CD14-positive monocyte (primary cell): Measurements from ENCODE around the gene ITPR3. TPM values are rescaled to one million over a fixed set of nuclear protein-coding genes. Genes with fewer than 3 reads are reported as not detected.

Source experiments
- DNase-seq, 3 donors: peaks; one replicate each; pipeline ENCODE4 v3.0.0-alpha.2; 2011 to 2022
- H2AFZ ChIP-seq: 2 replicates; pipeline ENCODE4 v1.6.0; 2012; ENCODE audit warnings: mild to moderate bottlenecking, low read depth, low read length, inconsistent platforms; ENCODE audit not compliant: insufficient read depth, poor library complexity, severe bottlenecking
- H3K27ac ChIP-seq, 2 donors: 1 replicate in 1 of 2; 2 replicates in 1 of 2; pipeline ENCODE4 v1.5.1; 2012 to 2013; ENCODE audit warnings: low read length in 2 of 2, control low read depth in 1 of 2, inconsistent platforms in 1 of 2, low read depth in 1 of 2, mild to moderate bottlenecking in 1 of 2
- H3K27me3 ChIP-seq, 2 donors: one replicate each; pipeline versions ENCODE4 v1.6.0 to v1.6.1; 2011 to 2013; ENCODE audit warnings: low read length in 2 of 2; ENCODE audit not compliant: control insufficient read depth in 2 of 2, insufficient read depth in 2 of 2
- H3K36me3 ChIP-seq, 2 donors: replicated peaks in 1 of 2; 1 replicate in 1 of 2; 2 replicates in 1 of 2; pipeline versions ENCODE4 v1.5.1 to v1.6.1; 2012 to 2013; ENCODE audit warnings: low read length in 2 of 2, control low read depth in 1 of 2, inconsistent platforms in 1 of 2, mild to moderate bottlenecking in 1 of 2; ENCODE audit not compliant: insufficient read depth in 2 of 2, control insufficient read depth in 1 of 2
- H3K4me1 ChIP-seq, 2 donors: 1 replicate in 1 of 2; 2 replicates in 1 of 2; pipeline versions ENCODE4 v1.5.1 to v1.6.1; 2012 to 2013; ENCODE audit warnings: low read length in 2 of 2, control low read depth in 1 of 2, inconsistent platforms in 1 of 2, mild to moderate bottlenecking in 1 of 2, moderate library complexity in 1 of 2; ENCODE audit not compliant: insufficient read depth in 2 of 2, control insufficient read depth in 1 of 2
- H3K4me2 ChIP-seq: replicated peaks from 2 replicates; pipeline ENCODE3; 2012; ENCODE audit warnings: low read length, moderate library complexity, mild to moderate bottlenecking; ENCODE audit not compliant: poor library complexity, severe bottlenecking; ENCODE audit errors: extremely low read depth
- H3K4me3 ChIP-seq, 3 experiments: fragments of 200-600 bp in 1 of 3; sonication (generic) in 1 of 3; replicated peaks in 1 of 3; 1 replicate in 2 of 3; 2 replicates in 1 of 3; pipeline ENCODE4 v1.5.1; 2011 to 2013; ENCODE audit warnings: low read length in 3 of 3, mild to moderate bottlenecking in 3 of 3, control low read depth in 2 of 3, low read depth in 2 of 3, inconsistent platforms in 1 of 3, moderate library complexity in 1 of 3
- H3K79me2 ChIP-seq: 2 replicates; pipeline ENCODE4 v1.6.0; 2012; ENCODE audit warnings: mild to moderate bottlenecking, control low read depth, inconsistent platforms, low read length, moderate library complexity; ENCODE audit not compliant: insufficient read depth
- H3K9ac ChIP-seq: 2 replicates; pipeline ENCODE4 v1.6.0; 2017; ENCODE audit warnings: low read length, mild to moderate bottlenecking; ENCODE audit not compliant: insufficient read depth, poor library complexity, severe bottlenecking
- H3K9me3 ChIP-seq, 2 donors: replicated peaks in 1 of 2; 1 replicate in 1 of 2; 2 replicates in 1 of 2; pipeline versions ENCODE4 v1.5.1 to v1.6.1; 2012 to 2013; ENCODE audit warnings: low read length in 2 of 2, control low read depth in 1 of 2; ENCODE audit not compliant: control insufficient read depth in 1 of 2, insufficient read depth in 1 of 2
- H4K20me1 ChIP-seq: 2 replicates; pipeline ENCODE4 v1.6.0; 2012; ENCODE audit warnings: mild to moderate bottlenecking, low read length, control low read depth, moderate library complexity; ENCODE audit not compliant: insufficient read depth
- H3K27ac Mint-ChIP-seq, 7 donors: one replicate each; pipeline ENCODE4 v1.8.0; 2020; ENCODE audit warnings: mild to moderate bottlenecking in 7 of 7, mixed read lengths in 7 of 7, moderate library complexity in 6 of 7, inconsistent platforms in 2 of 7
- H3K27me3 Mint-ChIP-seq, 3 donors: one replicate each; pipeline ENCODE4 v1.8.0; 2021 to 2022; ENCODE audit warnings: low read depth in 3 of 3, mild to moderate bottlenecking in 3 of 3, mixed read lengths in 3 of 3, moderate library complexity in 3 of 3, inconsistent platforms in 1 of 3
- H3K36me3 Mint-ChIP-seq, 2 donors: one replicate each; pipeline ENCODE4 v1.8.0; 2020; ENCODE audit warnings: mixed read lengths in 2 of 2, inconsistent platforms in 1 of 2, mild to moderate bottlenecking in 1 of 2
- H3K4me1 Mint-ChIP-seq: one replicate; pipeline ENCODE4 v1.8.0; 2020; ENCODE audit warnings: mild to moderate bottlenecking, mixed read lengths
- H3K4me3 Mint-ChIP-seq, 2 donors: one replicate each; pipeline ENCODE4 v1.8.0; 2020; ENCODE audit warnings: mild to moderate bottlenecking in 2 of 2, mixed read lengths in 2 of 2, moderate library complexity in 1 of 2
- H3K9me3 Mint-ChIP-seq, 7 donors: one replicate each; pipeline ENCODE4 v1.8.0; 2020 to 2022; ENCODE audit warnings: mixed read lengths in 7 of 7, mild to moderate bottlenecking in 6 of 7, moderate library complexity in 6 of 7, inconsistent platforms in 2 of 7
- CTCF ChIP-seq: fragments of 200-600 bp; IDR thresholded peaks from one replicate; pipeline ENCODE4 v1.8.0; 2022; ENCODE audit warnings: antibody characterized with exemption, mild to moderate bottlenecking
- WGBS: methylation state at CpG from one replicate; pipeline ENCODE4 v1.1.5; 2013; ENCODE audit warnings: missing lambda C conversion rate; ENCODE audit not compliant: insufficient coverage; 5-methylcytosine and 5-hydroxymethylcytosine counted together
- intact Hi-C, 2 donors: fragments of 100-400 bp; cut with micrococcal nuclease; formaldehyde crosslinking; loops; one replicate each; pipeline versions ENCODE4 v1.15.0 to v1.15.1; 2023
- polyA plus RNA-seq, 3 donors: library from polyadenylated mRNA; depleted of rRNA in 1 of 3; unstranded in 2 of 3; stranded (reverse) in 1 of 3; fragments of 300-500 nt in 2 of 3; fragments of >200 nt in 1 of 3; fragmentation: Illumina TruSeq in 2 of 3; gene quantifications; 1 replicate in 2 of 3; 2 replicates in 1 of 3; pipeline ENCODE4 v1.2.3, GENCODE V29; 2012 to 2021

The ITPR3 gene
- polyA plus RNA-seq, 3 donors = 1.8 TPM; not detected in 2

- Mint-ChIP-seq H3K36me3 (peaks cover 6 to 32% of the 10 kb centered on the region in 2 donors), H3K4me1 (no peaks in the 10 kb centered on the region), H3K27me3 (peaks cover 0 to 2% (median 0%) of the 10 kb centered on the region in 3 donors), H3K9me3 (no peaks in the 10 kb centered on the region), H3K4me3 (no peak overlapping the region), H3K27ac (no peak overlapping the region)
- WGBS = 87% methylated on average over 7 of the region's 7 CpGs
- H3K36me3 ChIP-seq = no peaks in the 10 kb centered on the region
- H3K4me3 ChIP-seq = no peak overlapping the region
- no peaks in the 10 kb centered on the region for H3K9me3 ChIP-seq
- no peaks in the 10 kb centered on the region for H4K20me1 ChIP-seq
- no peak overlapping the region for H3K9ac ChIP-seq
- H3K4me2 ChIP-seq = no peak overlapping the region
- H3K79me2 ChIP-seq = no peaks in the 10 kb centered on the region
- H3K4me1 ChIP-seq = no peaks in the 10 kb centered on the region
- intact Hi-C loops = no loop called here
- DNase-seq = no peak
- TF ChIP-seq CTCF = no peak
- no peak overlapping the region for H3K27ac ChIP-seq
- no peak overlapping the region for H2AFZ ChIP-seq
- H3K27me3 ChIP-seq = no peaks in the 10 kb centered on the region
These were observed 54.8 kb downstream of the ITPR3 start for GRCh38 chr6:33675968-33676367.

- Histone ChIP-seq H3K9me3 (no peaks in the 10 kb centered on the region), H3K4me1 (no peaks in the 10 kb centered on the region), H3K9ac (no peak overlapping the region), H3K27me3 (no peaks in the 10 kb centered on the region), H3K36me3 (no peaks in the 10 kb centered on the region), H2AFZ (no peak overlapping the region), H3K27ac (no peak overlapping the region), H3K4me2 (no peak overlapping the region), H4K20me1 (no peaks in the 10 kb centered on the region), H3K79me2 (no peaks in the 10 kb centered on the region), H3K4me3 (no peak overlapping the region)
- Mint-ChIP-seq H3K4me1 (no peaks in the 10 kb centered on the region), H3K36me3 (peaks cover 6 to 35% of the 10 kb centered on the region in 2 donors), H3K27ac (no peak overlapping the region), H3K27me3 (peaks cover 0 to 2% (median 0%) of the 10 kb centered on the region in 3 donors), H3K9me3 (no peaks in the 10 kb centered on the region), H3K4me3 (no peak overlapping the region)
- no peak for TF ChIP-seq CTCF
- intact Hi-C loops = no loop called here
- WGBS = 94% methylated on average over 11 of the region's 15 CpGs
- no peak for DNase-seq
These were observed 55.5 kb downstream of the ITPR3 start for GRCh38 chr6:33676416-33677142.
